HG02870 (cell line): ENCODE data around the gene TBL1X.
"Not testable (repeated sequence)": the region's sequence is repeated elsewhere in the genome, so short reads cannot be mapped to it uniquely, and the experiment has no call there.

Experiments used
- ATAC-seq: cut with Tn5 transposase; IDR thresholded peaks from one replicate; pipeline ENCODE4 v1.9.1; 2021; ENCODE audit warnings: mild to moderate bottlenecking, moderate library complexity; ENCODE audit not compliant: unreplicated experiment

The TBL1X gene

DNA sequence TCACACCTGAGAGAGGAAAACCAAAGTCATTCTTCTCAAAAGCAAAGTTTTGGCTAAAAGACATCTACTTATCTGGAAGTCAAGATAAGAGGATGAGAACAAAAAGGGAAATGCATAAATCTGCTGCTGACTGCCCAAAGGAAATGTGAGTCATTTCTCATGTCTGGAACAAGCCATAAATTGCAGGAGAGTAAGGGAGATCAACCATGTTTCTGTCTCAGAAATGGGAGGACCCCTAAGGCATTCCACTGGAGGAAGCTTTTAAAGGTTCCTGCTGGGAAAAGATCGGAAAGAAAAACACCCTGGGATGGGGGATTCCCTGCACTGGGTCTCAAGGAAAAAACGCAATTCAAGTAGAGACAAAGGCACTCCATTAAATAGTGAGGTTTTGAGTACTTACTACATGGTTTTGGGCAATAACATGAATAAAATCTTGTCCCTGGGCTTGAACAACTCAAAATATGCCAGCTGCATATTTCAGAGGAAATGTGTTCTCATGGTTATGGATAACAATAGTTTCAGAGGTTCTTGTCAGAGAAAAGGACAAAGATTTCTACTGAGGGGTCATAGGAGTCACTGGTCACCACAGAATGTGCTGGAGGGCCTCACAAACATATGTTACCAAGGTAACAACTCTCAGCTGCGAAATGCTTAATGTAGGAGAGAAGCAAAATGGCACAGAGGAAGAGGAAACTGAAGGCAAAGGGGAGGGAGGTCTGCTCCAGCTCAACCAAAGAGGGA, 281.5 kb downstream of the TBL1X start:
- ATAC-seq, result no peak

DNA sequence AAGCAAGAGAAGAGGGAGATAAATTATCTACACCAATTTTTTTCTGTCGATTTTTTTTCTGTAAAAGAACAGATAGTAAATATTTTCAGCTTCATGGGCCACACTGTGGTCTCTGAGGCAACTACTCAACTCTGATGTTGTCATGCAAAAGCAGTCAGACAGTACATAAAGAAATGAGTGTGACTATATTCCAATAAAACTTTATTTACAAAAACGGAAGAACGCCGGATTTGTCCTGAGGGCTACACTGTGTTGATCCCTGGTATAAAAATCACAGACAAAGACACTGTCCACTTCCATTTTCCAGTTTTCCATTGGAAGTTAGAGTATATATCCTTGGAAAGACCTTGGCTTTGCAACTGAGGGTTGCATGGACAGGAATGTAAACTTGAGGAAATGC, 282.8 kb downstream of the TBL1X start:
- ATAC-seq, result no peak

DNA sequence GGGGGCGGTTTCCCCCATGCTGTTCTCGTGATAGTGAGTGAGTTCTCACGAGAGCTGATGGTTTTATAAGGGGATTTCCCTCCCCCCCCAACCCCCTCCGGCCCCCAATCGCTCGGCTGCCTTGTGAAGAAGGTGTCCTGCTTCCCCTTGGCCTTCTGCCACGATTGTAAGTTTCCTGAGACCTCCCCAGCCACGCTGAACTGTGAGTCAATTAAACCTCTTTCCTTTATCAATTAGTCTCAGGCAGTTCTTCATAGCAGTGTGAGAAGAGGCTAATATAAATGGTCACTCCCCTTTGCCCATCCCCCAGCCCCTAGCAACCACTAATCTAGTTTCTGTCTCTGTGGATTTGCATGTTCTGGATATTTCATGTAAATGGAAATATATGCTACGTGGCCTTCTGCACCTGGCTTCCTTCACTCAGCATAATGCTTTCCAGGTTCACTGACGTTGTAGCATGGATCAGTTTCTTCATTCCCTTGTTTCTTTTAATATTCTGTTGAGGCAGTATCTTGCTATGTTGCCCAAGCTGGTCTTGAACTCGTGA, 284.4 kb downstream of the TBL1X start:
- no peak for ATAC-seq

DNA sequence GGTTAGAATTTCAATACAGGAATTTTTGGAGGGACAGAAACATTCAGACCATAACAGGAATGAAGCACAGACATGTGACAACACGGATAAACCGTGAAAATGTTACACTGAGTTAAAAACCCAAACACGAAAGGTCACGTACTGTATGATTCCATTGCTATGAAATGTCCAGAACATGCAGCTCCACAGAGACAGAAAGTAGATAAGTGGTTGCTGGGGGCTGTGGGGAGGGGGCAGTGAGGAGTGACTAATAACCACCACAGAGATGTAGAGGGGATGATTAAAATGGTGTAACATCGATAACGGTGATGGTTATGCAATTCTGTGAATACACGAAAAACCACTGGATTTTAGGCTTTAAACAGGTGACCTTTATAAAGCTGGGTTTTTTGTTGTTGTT, 292.5 kb downstream of the TBL1X start:
- no peak for ATAC-seq

DNA sequence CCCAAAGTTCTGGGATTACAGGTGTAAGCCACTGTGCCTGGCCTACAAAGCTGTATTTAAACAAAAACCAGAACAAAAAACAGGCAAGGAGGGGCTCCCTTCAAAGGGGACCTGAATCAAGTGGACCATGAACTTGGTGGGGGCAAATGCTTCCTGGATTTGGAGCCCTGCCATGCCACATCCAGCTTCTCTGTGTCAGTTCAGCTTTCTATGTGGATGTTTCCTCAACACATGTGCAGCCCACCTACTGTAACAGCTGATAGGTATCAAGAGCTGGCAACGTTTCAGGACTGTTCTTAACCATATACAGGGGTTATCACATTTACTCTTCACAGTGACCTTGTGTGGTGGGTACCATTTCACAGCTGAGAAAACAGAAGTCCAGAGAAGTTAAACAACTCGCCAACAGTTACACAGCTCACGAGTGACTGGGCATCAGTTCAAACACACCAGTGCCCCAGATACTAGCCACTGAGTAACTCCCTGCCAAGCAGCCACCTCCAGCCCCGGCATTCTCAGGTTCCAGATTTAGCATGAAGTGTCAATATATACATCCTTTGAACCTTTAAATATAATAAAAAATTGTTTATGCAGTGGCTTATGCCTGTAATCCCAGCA, 293.3 kb downstream of the TBL1X start:
- ATAC-seq, result no peak

DNA sequence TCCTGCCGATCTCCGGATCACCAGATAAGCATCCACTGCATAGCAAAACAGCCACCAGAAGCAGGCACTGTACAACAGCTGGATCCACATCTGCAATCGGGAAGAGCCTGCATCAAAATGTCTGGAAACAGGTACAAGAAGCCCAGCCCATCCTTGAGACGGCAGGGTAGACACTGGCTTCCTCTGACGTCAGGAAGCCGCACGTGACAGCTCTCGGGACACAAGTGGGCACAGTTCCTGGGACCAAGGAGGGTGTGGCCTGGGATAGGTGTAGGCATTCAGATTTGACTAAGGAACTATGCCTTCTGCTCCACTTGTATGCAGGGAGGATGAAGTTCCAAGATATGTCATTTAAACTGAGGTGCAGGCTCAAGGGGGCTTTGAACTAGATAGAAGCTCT, 294.5 kb downstream of the TBL1X start:
- ATAC-seq, result no peak

DNA sequence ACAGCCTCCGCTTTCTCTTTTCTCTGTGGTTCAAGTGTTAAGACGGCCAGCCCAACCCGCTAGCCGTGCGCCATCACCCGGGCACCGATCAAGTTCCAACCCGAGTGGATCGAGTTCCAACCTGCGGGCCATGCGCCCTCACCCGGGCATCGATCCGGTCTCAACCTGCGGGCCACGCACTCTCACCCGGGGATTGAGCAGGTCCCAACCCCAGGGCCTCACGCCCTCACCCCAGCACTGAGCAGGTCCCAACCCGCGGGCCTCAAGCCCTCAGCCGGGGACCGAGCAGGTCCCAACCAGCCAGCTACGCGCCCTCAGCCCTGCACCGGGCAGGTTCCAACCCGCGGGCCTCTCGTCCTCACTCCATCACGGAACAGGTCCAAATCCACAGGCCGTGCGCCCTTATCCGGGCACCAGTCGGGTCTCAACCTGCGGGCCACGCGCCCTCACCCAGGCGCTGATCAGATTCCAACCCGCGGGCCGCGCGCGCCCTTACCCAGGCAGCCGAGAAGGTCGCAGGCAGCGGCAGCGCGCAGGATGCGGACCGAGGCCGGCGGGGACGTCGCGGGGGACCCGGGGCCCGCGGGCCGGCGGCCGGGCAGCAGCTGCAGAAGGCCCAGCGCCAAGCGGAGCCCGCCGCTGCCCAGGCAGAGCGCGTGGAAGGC, 300.3 kb downstream of the TBL1X start:
- no peak for ATAC-seq

DNA sequence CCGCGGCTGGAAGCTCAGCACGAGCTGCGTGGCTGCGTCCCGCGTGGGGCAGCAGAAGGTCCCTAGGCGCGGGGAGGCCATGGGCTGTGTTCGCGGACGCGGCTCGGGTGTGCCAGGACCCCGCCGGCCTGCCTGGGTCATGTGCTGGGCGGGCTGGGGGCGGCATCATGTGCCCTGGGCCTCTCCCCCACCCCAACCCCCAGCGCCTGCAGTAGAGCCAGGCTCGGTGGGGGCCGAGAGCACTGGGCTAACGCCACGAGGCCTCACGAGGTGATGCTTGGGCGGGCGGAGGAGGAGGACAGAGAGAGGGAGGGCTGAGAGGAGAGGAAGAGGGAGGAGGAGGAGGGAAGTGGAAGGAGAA, 300.9 kb downstream of the TBL1X start, which contains the start of gene GPR143:
Gene GPR143, minus strand, starts transcription at position 111 of the 361 bp plus-strand sequence. Its CDS starts 30 bp downstream, at position 81.
- no peak for ATAC-seq

DNA sequence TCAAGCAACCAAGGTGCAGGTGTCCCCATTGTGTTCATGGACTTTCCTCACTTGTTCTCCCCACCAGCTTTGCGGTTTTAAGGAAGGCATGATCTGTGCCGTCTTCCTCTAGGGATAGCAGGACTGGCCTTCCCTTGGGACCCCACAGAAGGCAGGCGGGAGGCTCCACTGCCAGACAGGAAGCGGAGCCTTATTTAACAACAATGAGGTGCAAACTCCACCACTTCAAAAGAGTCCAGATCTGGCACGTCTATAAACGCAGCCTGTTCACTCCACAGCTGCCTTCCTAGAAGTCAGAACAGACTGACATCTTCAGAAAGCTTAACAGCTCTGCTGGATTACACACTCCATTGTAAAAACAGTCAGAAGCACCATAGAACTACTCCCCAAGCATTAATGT, 302.5 kb downstream of the TBL1X start:
- no peak for ATAC-seq

DNA sequence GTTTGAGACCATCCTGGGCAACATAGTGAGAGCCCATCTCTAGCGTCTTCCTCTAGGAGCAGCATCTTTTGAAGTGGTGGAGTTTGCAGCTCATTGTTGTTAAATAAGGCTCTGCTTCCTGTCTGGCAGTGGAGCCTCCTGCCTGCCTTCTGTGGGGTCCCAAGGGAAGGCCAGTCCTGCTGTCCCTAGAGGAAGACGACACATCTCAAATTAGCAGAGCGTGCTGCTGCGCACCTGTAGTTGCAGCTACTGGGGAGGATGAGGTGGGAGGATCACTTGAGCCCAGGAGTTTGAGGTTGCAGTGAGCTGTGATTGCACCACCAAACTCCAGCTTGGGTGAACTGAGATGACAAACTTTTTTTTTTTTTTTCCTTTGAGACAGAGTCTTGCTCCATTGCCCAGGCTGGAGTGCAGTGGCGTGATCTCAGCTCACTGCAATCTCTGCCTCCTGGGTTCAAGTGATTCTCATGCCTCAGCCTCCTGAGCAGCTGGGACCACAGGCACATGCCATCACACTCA, 303.5 kb downstream of the TBL1X start:
- ATAC-seq, result not testable (repeated sequence)

DNA sequence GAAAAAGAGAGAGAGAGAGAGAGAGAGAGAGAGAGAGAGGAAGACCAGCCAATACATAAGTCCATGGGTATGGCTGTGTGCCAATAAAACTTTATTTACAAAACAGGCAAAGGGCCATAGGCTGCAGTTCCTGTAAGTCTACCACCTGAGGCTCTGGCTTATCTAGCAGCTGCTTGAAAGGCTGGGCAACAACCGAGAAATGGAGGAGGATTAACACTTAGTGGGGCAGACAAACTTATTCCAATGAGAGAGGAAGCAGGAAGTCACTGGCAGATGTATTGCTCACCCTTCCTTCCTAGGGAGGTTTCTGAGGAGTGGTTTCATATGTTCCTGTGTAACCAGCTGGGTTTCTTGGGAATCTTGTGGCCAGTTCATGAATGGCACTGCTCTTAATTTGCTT, 305.5 kb downstream of the TBL1X start:
- ATAC-seq, result no peak

DNA sequence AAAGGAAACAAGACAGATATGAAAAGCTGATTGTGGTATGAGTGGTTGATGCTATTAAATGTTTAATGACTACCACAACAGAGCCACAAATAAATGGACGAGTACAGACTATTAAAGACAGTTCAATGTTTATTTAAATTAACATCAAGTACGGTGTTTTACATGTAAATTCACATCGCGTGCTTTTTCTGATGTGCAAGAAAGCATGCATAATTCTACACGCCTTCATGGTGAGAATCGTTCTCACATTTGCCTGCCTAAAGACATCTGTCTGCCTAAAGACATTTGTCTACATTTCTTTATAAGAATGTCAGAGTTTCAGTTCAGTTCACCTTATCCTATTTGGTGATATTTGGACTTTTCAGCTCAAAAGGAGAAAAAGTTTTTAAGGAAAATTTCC, 308.1 kb downstream of the TBL1X start:
- ATAC-seq, result no peak

DNA sequence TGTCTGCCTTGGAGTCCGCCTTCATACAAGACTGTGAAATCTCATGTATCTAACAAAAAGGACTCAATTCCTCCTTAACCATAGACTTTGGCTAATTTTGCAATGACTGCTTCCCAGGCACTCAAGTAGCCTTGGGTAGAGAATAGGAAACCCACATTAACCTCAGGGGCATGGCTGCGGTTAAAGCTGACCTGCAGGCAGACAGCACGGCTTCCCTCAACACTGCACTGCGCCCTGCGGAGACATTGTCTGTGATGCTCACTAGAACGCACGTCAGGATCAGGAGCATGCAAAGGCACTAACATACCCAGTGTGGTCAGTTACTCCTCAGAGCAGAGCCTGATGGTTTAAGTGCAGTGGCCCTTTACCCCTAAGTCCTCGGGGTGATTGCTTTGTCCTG, 311.1 kb downstream of the TBL1X start:
- no peak for ATAC-seq

DNA sequence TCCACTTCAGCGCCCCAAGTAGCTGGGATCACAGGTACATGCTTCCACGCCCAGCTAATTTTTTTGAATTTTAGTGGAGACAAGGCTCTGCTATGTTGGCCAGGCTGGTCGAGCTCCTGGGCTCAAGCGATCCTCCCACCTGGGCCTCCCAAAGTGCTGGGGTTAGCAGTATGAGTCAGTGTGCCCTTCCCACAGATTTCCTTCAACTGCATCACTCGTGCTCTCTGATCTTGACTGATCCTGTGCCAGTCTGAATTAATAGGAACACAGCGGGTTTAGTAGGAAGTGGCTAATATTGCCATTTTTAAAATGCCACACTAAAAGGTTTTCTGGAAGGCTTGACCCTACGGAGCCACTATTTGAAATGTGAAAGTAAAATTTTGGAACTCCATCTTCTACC, 317.1 kb downstream of the TBL1X start:
- no peak for ATAC-seq

DNA sequence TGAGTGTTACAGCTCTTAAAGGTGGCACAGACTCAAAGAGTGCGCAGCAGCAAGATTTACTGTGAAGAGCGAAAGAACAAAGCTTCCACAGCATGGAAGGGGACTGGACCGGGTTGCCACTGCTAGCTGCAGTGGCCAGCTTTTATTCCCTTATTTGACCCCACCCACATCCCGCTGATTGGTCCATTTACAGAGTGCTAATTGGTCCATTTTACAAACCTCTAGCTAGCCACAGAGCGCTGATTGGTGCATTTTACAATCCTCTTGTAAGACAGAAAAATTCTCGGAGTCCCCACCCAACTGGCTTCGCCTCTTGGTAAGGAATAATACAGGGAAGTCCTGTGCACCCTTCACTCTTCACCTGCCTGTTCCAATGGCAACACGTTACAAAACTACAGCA, 319.5 kb downstream of the TBL1X start:
- ATAC-seq, result no peak

DNA sequence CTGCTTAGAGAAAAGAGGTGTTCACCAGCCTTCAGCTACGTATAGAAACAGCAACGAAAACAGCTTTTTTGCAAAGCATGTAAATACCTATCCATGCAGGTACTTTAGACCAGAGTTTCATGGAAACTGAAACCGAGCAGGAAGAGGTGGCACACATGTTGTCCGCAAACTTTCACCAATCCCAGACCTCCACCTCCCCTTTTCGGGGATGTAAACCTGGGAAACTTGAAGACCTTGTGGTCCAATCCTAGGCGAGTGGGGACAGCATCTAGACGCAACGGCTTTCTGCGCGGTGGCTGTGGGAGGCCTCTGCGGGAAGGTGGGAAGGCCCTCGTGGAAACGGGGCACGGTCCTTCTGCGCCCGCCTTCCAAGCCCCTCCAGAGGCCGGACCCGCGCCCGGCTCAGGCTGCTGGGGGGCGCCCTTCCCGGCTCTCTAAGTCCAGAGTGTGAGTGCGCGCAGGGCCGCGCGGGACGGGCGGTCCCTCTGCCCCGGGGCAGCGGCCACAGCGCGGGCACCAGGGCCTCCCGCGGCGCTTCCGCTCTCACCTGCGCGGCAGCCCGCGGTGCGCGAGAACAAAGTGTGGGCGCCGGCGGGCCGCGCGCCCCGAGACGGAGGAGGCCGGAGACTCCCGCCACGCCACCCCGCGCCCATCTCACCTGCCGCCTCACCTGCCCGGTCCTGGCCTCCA, 320.5 kb downstream of the TBL1X start:
- no peak for ATAC-seq

DNA sequence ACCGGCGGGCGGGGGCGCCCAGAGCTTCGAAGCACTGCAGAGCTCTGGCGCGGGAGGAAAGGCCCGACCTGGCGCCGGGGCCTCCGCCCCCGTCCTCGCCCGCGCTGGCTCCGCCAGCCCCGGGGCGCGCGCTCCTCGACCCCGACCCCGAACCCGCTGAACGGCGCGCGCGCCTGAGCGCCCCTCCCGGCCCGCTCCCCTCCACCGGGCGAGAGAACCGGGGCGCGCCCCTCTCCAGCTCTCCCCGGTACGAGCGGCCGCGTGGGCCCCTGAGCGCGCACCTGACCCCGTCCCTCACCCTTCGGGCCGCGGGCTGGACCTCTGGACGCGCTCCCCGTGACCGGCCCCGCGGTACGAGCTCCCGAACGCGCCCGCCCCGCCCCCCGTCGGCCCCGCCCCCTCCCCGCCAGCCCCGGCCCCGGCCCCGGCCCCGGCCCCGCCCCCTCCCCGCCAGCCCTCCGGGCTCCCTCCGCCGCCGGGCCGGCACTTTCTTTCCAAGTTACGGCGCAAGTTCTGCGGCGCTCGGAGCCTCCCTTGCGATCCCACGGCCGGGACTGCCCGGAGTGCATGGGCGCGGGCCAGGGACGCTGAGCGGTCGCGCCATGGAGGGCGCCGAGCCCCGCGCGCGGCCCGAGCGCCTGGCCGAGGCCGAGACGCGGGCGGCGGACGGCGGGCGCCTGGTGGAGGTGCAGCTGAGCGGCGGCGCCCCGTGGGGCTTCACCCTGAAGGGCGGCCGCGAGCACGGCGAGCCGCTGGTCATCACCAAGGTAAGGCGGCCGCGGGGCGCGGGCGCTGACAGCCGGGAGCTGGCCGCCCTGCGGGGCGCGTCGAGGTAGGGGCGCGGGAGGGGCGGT, 321.3 kb downstream of the TBL1X start, which contains the start of gene SHROOM2:
Gene SHROOM2, plus strand, starts transcription at position 486 of the 854 bp plus-strand sequence. Its CDS starts 117 bp downstream, at position 603.
- no peak for ATAC-seq

DNA sequence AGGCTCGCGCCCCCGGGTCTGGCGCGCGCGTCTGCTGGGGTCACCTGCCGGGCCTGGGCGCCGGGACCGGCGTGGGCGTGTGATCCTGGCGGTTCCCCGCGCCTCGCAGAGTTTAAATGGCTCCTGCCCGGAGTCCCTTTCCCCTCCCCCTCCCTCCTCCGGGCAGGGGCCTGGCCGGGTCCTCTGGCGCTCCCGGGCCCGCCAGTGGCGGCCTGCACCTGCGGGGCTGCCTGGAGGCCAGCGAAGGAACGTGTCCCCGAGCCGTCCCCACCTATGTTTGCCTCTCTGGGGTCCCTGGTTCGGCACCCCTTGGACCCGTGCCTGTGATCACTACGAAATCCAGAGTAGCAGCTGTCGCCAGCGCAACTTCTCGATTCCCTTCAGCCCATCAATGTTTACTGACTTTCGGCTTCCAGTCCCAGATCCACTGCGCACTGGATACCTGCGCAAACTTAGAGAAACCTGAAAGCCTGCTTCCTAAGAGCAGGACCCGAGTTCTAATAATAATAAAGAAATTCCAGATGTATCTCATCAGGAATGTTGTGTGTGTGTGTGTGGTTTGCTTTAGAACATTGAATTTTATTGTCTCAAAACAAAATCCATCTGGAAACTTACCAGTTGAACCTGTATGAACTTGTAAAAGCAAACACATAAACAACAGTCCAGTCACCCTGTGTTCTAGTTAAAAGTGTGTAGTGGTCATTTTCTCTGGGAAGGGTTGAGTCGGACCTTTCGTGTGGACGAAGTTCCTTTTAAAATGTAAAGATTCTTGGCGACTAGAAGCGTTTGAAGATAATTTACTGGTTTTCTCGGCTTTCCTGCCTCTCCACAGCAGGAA, 322.2 kb downstream of the TBL1X start:
- ATAC-seq, result no peak

DNA sequence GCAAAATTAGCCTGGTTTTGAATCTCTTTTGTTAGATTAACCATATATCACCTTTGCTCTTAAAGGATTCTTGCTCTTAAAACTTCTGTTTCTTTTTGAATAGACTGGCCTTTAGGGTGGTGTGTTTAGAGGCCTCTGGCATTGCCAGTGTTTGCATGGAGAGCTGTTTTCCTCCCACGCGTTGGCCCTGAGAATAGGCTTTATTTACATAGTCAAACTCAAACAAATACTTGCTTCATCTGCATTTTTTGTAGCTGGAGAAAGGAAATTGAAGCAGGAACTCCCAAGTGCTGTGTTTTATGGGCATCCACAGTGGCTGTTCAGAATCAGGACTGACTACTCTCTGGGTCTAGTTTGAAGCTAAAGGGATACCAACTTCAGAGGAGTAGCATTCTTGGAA, 324.1 kb downstream of the TBL1X start:
- no peak for ATAC-seq
